BLaER1 (cell line): ENCODE results near the gene MYO6.
A peak's percentile ranks its signal among the peaks of the same experiment; 100 is the strongest.
"Not testable (repeated sequence)": the region's sequence is repeated elsewhere in the genome, so short reads cannot be mapped to it uniquely, and the experiment has no call there.

Source experiments
- H3K27ac ChIP-seq: shearing (Covaris generic); formaldehyde crosslinking; 2 replicates; pipeline ENCODE4 v1.8.1; 2022
- H3K27me3 ChIP-seq: shearing (Covaris generic); formaldehyde crosslinking; 2 replicates; pipeline ENCODE4 v1.8.1; 2022
- H3K36me3 ChIP-seq: shearing (Covaris generic); formaldehyde crosslinking; 2 replicates; pipeline ENCODE4 v1.8.1; 2022
- H3K4me1 ChIP-seq: shearing (Covaris generic); formaldehyde crosslinking; 2 replicates; pipeline ENCODE4 v1.8.1; 2022
- H3K4me2 ChIP-seq: shearing (Covaris generic); formaldehyde crosslinking; 2 replicates; pipeline ENCODE4 v1.8.1; 2022
- H3K4me3 ChIP-seq: shearing (Covaris generic); formaldehyde crosslinking; 2 replicates; pipeline ENCODE4 v1.8.1; 2022
- H3K9ac ChIP-seq: shearing (Covaris generic); formaldehyde crosslinking; 2 replicates; pipeline ENCODE4 v1.8.1; 2022
- H3K9me3 ChIP-seq: shearing (Covaris generic); formaldehyde crosslinking; 2 replicates; pipeline ENCODE4 v1.8.1; 2022
- H4K20me1 ChIP-seq: shearing (Covaris generic); formaldehyde crosslinking; 2 replicates; pipeline ENCODE4 v1.8.1; 2022
- Cebpa-rat ChIP-seq: shearing (Covaris generic); IDR thresholded peaks from 2 replicates; pipeline ENCODE4 v1.8.1; 2022

Gene MYO6

GRCh38 chr6:75748743-75749538 lies at the start of gene MYO6:
Gene MYO6, plus strand, starts transcription at chr6:75749239. Its CDS starts 68,309 bp downstream, at chr6:75817548.
- H3K9me3 ChIP-seq = no peaks in the 10 kb centered on the region
- H3K4me1 ChIP-seq = peaks cover 18% of the 10 kb centered on the region
- H3K27me3 ChIP-seq = peaks cover 48% of the 10 kb centered on the region
- H4K20me1 ChIP-seq = peaks cover 32% of the 10 kb centered on the region
- H3K4me3 ChIP-seq = peak within 1 kb of the TSS; percentile 76
- TF ChIP-seq Cebpa-rat = no peak
- peak within 1 kb of the TSS; percentile 55 for H3K9ac ChIP-seq
- H3K27ac ChIP-seq = no peak within 1 kb of the TSS
- peak within 1 kb of the TSS; percentile 99 for H3K4me2 ChIP-seq
- H3K36me3 ChIP-seq = no peaks in the 10 kb centered on the region

GRCh38 chr6:75708334-75708733 lies 40.7 kb upstream of the MYO6 start:
- H3K4me2 ChIP-seq, H3K4me1 ChIP-seq, H3K27ac ChIP-seq, H3K27me3 ChIP-seq, H4K20me1 ChIP-seq, H3K9ac ChIP-seq, H3K4me3 ChIP-seq, H3K9me3 ChIP-seq: not testable (repeated sequence)
- H3K36me3 ChIP-seq = peaks cover 69% of the 10 kb centered on the region

DNA sequence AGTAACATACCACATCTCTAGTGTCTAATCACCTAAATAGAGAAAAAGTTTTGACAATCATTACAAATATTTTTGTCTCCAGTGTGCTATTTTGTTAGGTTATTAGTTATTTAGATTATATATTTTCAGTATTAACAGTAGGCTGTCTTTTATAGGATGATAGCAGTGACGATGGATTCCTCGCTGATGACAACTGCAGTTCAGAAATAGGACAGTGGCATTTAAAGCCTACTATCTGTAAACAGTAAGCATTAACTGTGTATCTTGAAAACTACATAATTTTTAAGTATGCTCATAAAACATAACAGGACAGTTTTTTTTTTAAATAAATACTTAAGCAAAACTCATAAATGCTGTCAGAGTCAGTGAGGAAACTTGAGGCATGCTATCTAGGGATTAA lies 37.9 kb upstream of the MYO6 start:
- TF ChIP-seq Cebpa-rat = no peak
- Histone ChIP-seq H3K4me3 (no peak overlapping the region), H3K27me3 (no peaks in the 10 kb centered on the region), H3K27ac (no peak overlapping the region), H3K36me3 (peaks cover 78% of the 10 kb centered on the region), H4K20me1 (no peaks in the 10 kb centered on the region), H3K4me2 (no peak overlapping the region), H3K4me1 (no peaks in the 10 kb centered on the region), H3K9me3 (no peaks in the 10 kb centered on the region), H3K9ac (no peak overlapping the region)

DNA sequence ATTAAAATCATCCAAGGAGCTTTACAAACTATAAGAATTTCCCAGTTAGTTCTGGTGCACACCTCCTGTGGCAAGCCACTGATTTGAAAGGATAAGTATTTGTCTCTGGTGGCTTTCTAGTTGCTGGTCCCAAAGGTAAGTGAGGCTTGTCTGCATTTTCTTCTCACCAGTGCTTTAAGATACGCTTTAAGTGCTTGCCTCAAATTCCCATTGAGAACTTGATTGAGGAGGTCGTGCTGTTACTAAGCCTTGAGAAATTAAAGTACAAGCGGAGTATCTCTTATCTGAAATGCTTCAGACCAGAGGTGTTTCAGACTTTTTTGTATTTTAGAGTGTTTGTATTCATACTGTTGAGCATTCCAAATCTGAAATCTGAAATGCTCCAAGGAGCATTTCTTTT lies 29.9 kb upstream of the MYO6 start:
- H3K27me3 ChIP-seq = no peaks in the 10 kb centered on the region
- H3K9ac ChIP-seq = no peak overlapping the region
- peaks cover 14% of the 10 kb centered on the region for H3K36me3 ChIP-seq
- no peaks in the 10 kb centered on the region for H3K9me3 ChIP-seq
- no peak overlapping the region for H3K4me2 ChIP-seq
- H3K4me1 ChIP-seq = no peaks in the 10 kb centered on the region
- no peaks in the 10 kb centered on the region for H4K20me1 ChIP-seq
- no peak overlapping the region for H3K4me3 ChIP-seq
- H3K27ac ChIP-seq = no peak overlapping the region
- TF ChIP-seq Cebpa-rat = no peak

DNA sequence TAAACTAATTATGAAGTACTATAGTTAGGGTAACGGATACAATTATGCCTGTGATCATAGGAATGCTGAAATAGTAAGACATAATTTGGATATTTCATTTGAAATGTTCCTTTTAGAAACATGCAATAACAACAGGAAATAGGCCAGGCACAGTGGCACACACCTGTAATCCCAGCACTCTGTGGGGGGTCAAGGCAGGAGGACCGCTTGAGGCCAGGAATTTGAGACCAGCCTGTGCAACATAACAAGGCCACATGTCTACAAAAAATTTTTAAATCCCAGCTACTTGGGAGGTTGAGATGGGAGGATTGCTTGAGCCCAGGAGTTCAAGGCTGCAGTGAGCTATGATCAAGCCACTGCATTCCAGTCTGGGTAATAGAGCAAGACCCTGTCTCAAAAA lies 25.7 kb upstream of the MYO6 start:
- no peak overlapping the region for H3K27ac ChIP-seq
- no peaks in the 10 kb centered on the region for H3K36me3 ChIP-seq
- TF ChIP-seq Cebpa-rat = no peak
- no peaks in the 10 kb centered on the region for H3K27me3 ChIP-seq
- no peaks in the 10 kb centered on the region for H3K4me1 ChIP-seq
- no peaks in the 10 kb centered on the region for H4K20me1 ChIP-seq
- H3K9ac ChIP-seq = no peak overlapping the region
- no peak overlapping the region for H3K4me3 ChIP-seq
- H3K4me2 ChIP-seq = no peak overlapping the region
- H3K9me3 ChIP-seq = no peaks in the 10 kb centered on the region

GRCh38 chr6:75727206-75727605 lies 21.8 kb upstream of the MYO6 start:
- no peak overlapping the region for H3K9ac ChIP-seq
- no peaks in the 10 kb centered on the region for H4K20me1 ChIP-seq
- H3K9me3 ChIP-seq = no peaks in the 10 kb centered on the region
- no peaks in the 10 kb centered on the region for H3K27me3 ChIP-seq
- no peak overlapping the region for H3K4me3 ChIP-seq
- no peaks in the 10 kb centered on the region for H3K36me3 ChIP-seq
- H3K4me2 ChIP-seq = no peak overlapping the region
- no peak overlapping the region for H3K27ac ChIP-seq
- no peaks in the 10 kb centered on the region for H3K4me1 ChIP-seq
- no peak for TF ChIP-seq Cebpa-rat

DNA sequence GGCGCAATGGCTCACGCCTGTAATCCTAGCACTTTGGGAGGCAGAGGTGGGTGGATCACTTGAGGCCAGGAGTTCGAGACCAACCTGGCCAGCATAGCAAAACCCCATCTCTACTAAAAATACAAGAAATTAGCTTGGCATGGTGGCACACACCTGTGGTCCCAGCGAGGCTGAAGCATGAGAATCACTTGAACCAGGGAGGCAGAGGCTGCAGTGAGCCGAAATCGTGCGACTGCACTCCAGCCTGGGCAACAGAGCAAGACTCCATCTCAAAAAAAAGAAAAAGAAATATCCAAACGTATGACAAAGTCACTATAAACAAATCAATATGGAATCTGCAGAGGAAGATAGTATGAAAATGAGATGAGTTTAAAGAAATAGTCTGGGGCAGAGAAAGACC lies 18.0 kb upstream of the MYO6 start:
- not testable (repeated sequence) for H4K20me1 ChIP-seq, H3K27ac ChIP-seq, H3K9ac ChIP-seq, H3K4me2 ChIP-seq, H3K9me3 ChIP-seq, H3K4me1 ChIP-seq, H3K36me3 ChIP-seq, H3K27me3 ChIP-seq, H3K4me3 ChIP-seq

- no peak overlapping the region for H3K4me3 ChIP-seq
- no peak for TF ChIP-seq Cebpa-rat
- no peaks in the 10 kb centered on the region for H3K9me3 ChIP-seq
- H3K4me2 ChIP-seq = peak overlapping the region; percentile 33; the same call in 1 of the 2 replicates
- no peaks in the 10 kb centered on the region for H3K27me3 ChIP-seq
- H3K9ac ChIP-seq = no peak overlapping the region
- peaks cover 10% of the 10 kb centered on the region; the same call in 1 of the 2 replicates for H3K4me1 ChIP-seq
- H3K36me3 ChIP-seq = no peaks in the 10 kb centered on the region
- H4K20me1 ChIP-seq = no peaks in the 10 kb centered on the region
- no peak overlapping the region for H3K27ac ChIP-seq
Observed at GRCh38 chr6:75735491-75736186, 13.4 kb upstream of the MYO6 start.

DNA sequence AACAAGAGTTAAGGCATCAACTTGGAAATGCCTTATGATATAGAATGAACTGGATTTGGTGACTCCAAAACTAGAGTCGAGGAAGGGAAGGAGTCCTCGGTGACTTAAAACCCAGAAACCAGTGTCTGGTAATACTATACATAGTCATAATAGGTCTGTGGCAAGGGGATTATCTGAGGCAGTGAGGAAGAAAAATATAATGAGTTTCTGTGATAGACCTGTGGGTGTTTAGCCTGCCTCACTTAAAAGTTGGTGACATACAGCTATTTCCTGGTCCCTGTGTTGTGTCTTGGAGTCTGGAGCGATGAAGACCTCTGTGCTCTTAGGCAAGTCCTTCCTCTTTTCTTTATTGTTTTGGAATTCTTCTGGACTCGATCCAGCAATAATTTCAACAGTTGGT lies 5.1 kb upstream of the MYO6 start:
- Histone ChIP-seq H3K4me1 (peaks cover 10% of the 10 kb centered on the region), H3K4me2 (no peak overlapping the region), H3K27me3 (peaks cover 22% of the 10 kb centered on the region), H3K9ac (no peak overlapping the region), H4K20me1 (peaks cover 13% of the 10 kb centered on the region), H3K9me3 (no peaks in the 10 kb centered on the region), H3K4me3 (no peak overlapping the region), H3K36me3 (no peaks in the 10 kb centered on the region), H3K27ac (no peak overlapping the region)
- no peak for TF ChIP-seq Cebpa-rat

DNA sequence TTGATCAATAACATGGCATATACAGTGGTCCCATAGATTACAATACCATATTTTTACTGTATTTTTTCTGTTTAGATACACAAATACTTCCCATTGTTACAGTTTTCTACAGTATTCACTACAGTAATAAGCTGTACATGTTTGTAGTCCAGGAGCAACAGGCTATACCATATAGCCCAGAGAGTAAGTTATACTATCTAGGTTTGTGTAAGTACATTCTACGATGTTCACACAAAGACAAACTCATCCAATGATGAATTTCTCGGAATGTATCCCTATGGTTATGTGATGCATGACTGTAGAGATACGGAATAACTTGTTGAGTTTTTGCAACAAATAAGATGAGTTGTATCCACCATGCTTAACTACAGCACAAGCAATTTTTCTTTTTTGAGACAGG lies 3.6 kb upstream of the MYO6 start:
- Histone ChIP-seq H4K20me1 (peaks cover 26% of the 10 kb centered on the region), H3K27me3 (peaks cover 37% of the 10 kb centered on the region), H3K4me1 (peaks cover 18% of the 10 kb centered on the region), H3K4me2 (no peak overlapping the region), H3K9ac (no peak overlapping the region), H3K9me3 (no peaks in the 10 kb centered on the region), H3K27ac (no peak overlapping the region), H3K36me3 (no peaks in the 10 kb centered on the region), H3K4me3 (no peak overlapping the region)
- no peak for TF ChIP-seq Cebpa-rat
